PC-3 (cell line): Measurements from ENCODE around the gene HAND2.

Source experiments
- EZH2 ChIP-seq: fragments of 300-600 bp; sonication (generic); IDR thresholded peaks from one replicate; pipeline ENCODE4 v1.6.1; 2017; ENCODE audit warnings: antibody characterized with exemption, mild to moderate bottlenecking, low read length; ENCODE audit not compliant: unreplicated experiment
- EZH2phosphoT487 ChIP-seq: fragments of 300-600 bp; sonication (generic); IDR thresholded peaks from 2 replicates; pipeline ENCODE4 v1.6.1; 2018; ENCODE audit warnings: mild to moderate bottlenecking, antibody characterized with exemption, low read length, borderline replicate concordance
- TF ChIP-seq, protein P1 (sequence below): fragments of 300-600 bp; sonication (generic); conservative IDR thresholded peaks from 2 replicates; pipeline ENCODE4 v1.5.1; 2017; ENCODE audit warnings: antibody characterized with exemption, low read depth, mild to moderate bottlenecking, low read length

DNA sequence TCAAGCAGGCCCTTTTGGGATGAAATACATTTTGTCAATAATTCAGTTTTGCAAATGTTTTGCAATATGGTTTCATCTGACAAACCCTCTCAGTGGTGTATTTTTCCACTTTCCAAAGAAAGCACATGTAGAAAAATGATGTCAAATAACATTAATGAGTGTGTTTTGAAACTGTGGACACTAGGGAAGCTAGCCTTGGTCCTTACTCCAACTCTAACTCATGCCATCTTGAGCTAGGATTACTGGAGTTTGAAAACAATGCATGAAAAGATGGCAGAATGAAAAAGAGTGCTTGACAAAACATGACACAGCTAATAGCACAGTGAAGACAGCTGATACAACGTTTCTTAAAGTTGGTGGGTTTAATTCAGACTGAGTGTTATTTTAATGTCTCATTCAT, 41.4 kb downstream of the HAND2 start:
- TF ChIP-seq, protein P1, sequence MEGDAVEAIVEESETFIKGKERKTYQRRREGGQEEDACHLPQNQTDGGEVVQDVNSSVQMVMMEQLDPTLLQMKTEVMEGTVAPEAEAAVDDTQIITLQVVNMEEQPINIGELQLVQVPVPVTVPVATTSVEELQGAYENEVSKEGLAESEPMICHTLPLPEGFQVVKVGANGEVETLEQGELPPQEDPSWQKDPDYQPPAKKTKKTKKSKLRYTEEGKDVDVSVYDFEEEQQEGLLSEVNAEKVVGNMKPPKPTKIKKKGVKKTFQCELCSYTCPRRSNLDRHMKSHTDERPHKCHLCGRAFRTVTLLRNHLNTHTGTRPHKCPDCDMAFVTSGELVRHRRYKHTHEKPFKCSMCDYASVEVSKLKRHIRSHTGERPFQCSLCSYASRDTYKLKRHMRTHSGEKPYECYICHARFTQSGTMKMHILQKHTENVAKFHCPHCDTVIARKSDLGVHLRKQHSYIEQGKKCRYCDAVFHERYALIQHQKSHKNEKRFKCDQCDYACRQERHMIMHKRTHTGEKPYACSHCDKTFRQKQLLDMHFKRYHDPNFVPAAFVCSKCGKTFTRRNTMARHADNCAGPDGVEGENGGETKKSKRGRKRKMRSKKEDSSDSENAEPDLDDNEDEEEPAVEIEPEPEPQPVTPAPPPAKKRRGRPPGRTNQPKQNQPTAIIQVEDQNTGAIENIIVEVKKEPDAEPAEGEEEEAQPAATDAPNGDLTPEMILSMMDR, result no peak
- no peak for TF ChIP-seq EZH2
- TF ChIP-seq EZH2phosphoT487, result no peak
